ENCODE data around the gene BEND2. TPM values are rescaled to one million over a fixed set of nuclear protein-coding genes. Genes with fewer than 3 reads are reported as not detected.

Gene BEND2
- total RNA-seq: under 1 TPM in 1 of 2 donors, not detected in 1; 0.09 TPM
- not detected for polyA plus RNA-seq

DNA sequence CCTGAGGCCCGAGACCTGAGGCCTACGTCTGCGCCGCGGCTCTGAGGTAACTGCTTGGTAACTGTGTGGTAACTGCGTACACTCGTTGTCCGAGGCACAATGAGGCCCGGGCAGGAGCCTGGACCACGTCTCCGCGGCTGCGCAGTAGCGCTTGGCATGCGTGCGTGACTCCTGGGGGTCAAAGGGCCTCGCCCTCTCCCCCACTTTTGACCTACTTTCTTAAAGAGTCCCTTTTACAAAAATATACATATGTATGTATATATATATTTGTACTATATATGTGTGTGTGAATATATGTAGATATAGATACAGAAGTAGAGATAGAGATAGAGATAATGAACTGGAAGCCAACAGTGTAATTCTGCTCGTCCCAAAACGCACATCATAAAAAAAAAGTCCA is at the start of gene BEND2:
Gene BEND2, minus strand, starts transcription at position 101 of the 400 bp plus-strand sequence. CDS start 136 bp downstream, outside the sequence.
- no peaks in the 10 kb centered on the region for H3K4me1 ChIP-seq (ENCODE audit: control insufficient read depth in 4 of 4, insufficient read depth in 4 of 4, low read length in 3 of 4)
- no peaks in the 10 kb centered on the region for H3K9me3 ChIP-seq (ENCODE audit: control insufficient read depth in 4 of 4, low read length in 3 of 4)
- no peak within 1 kb of the TSS for H3K9ac ChIP-seq (ENCODE audit: low read depth in 1 of 2, low read length in 2 of 2)
- no peak within 1 kb of the TSS for H3K4me3 ChIP-seq (ENCODE audit: low read depth in 1 of 3, low read length in 3 of 3)
- TF ChIP-seq, protein P1, sequence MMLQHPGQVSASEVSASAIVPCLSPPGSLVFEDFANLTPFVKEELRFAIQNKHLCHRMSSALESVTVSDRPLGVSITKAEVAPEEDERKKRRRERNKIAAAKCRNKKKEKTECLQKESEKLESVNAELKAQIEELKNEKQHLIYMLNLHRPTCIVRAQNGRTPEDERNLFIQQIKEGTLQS (IDR thresholded peaks at IDR 0.05): no peak
- TF ChIP-seq RAD21 (IDR thresholded peaks at IDR 0.05): no peak
- TF ChIP-seq YY1 (IDR thresholded peaks at IDR 0.05): no peak
- TF ChIP-seq HNF4G (IDR thresholded peaks at IDR 0.05): no peak
- TF ChIP-seq NR2F2 (IDR thresholded peaks at IDR 0.05): no peak
- no peak for TF ChIP-seq TAF1 (conservative IDR thresholded peaks at IDR 0.05)
- TF ChIP-seq HNF4A (conservative IDR thresholded peaks at IDR 0.05): no peak
- no peak for TF ChIP-seq SP1 (IDR thresholded peaks at IDR 0.05)
- TF ChIP-seq GABPA (IDR thresholded peaks at IDR 0.05 in 1 of 2, conservative IDR thresholded peaks at IDR 0.05 in 1 of 2): no peak
- TF ChIP-seq FOXA2 (IDR thresholded peaks at IDR 0.05): no peak
- TF ChIP-seq, protein P2, sequence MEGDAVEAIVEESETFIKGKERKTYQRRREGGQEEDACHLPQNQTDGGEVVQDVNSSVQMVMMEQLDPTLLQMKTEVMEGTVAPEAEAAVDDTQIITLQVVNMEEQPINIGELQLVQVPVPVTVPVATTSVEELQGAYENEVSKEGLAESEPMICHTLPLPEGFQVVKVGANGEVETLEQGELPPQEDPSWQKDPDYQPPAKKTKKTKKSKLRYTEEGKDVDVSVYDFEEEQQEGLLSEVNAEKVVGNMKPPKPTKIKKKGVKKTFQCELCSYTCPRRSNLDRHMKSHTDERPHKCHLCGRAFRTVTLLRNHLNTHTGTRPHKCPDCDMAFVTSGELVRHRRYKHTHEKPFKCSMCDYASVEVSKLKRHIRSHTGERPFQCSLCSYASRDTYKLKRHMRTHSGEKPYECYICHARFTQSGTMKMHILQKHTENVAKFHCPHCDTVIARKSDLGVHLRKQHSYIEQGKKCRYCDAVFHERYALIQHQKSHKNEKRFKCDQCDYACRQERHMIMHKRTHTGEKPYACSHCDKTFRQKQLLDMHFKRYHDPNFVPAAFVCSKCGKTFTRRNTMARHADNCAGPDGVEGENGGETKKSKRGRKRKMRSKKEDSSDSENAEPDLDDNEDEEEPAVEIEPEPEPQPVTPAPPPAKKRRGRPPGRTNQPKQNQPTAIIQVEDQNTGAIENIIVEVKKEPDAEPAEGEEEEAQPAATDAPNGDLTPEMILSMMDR (IDR thresholded peaks at IDR 0.05; ENCODE audit: low read depth, low read length, missing input control): no peak
- TF ChIP-seq, protein P3, sequence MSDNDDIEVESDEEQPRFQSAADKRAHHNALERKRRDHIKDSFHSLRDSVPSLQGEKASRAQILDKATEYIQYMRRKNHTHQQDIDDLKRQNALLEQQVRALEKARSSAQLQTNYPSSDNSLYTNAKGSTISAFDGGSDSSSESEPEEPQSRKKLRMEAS (IDR thresholded peaks at IDR 0.05): no peak
- no peak for TF ChIP-seq EGR1 (IDR thresholded peaks at IDR 0.05; ENCODE audit: low read depth in 2 of 2)
- no peaks in the 10 kb centered on the region for H3K27me3 ChIP-seq (ENCODE audit: control insufficient read depth in 4 of 4, insufficient read depth in 4 of 4, low read length in 3 of 4)
- H3K27ac ChIP-seq (ENCODE audit: low read depth in 1 of 2, low read length in 2 of 2): no peak within 1 kb of the TSS
- H3K36me3 ChIP-seq (ENCODE audit: control insufficient read depth in 4 of 4, insufficient read depth in 3 of 4, low read depth in 1 of 4, low read length in 3 of 4): no peaks in the 10 kb centered on the region
- 96% methylated on average over 19 of the region's 19 CpGs for WGBS
- DNase-seq (ENCODE audit: low spot score): no peak

DNA sequence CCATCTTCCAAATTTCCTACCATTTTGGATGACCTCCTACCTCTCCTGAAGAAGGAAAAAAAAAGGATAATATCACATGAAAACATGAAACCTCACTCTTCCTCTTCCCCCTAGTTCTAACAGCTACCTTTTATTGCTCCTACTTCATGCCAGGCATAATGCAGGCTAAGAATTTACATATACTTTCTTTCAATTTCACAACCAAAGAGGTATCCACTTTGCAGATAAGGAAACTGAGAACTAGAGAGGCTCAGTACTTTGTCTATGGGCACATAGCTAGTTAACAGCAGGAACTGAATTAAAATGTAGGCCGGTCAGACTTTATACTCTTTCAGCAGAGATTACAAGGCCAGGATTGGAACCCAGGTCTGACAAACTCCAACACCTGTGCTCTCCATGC is 34.4 kb upstream of the BEND2 start:
- 100% methylated on average over 1 of the region's 1 CpG for WGBS
- no peak for DNase-seq (ENCODE audit: low spot score)

More for the DNA sequence above, 34.4 kb upstream of the BEND2 start:
- Histone ChIP-seq H3K27ac (ENCODE audit: low read depth in 1 of 2, low read length in 2 of 2) (no peak overlapping the region), H3K9me3 (ENCODE audit: control insufficient read depth in 4 of 4, low read length in 3 of 4) (no peaks in the 10 kb centered on the region), H3K4me3 (ENCODE audit: low read depth in 1 of 3, low read length in 3 of 3) (no peak overlapping the region), H3K4me1 (ENCODE audit: control insufficient read depth in 4 of 4, insufficient read depth in 4 of 4, low read length in 3 of 4) (no peaks in the 10 kb centered on the region), H3K36me3 (ENCODE audit: control insufficient read depth in 4 of 4, insufficient read depth in 3 of 4, low read depth in 1 of 4, low read length in 3 of 4) (peaks cover 0 to 2% (median 0%) of the 10 kb centered on the region in 4 donors), H3K27me3 (ENCODE audit: control insufficient read depth in 4 of 4, insufficient read depth in 4 of 4, low read length in 3 of 4) (no peaks in the 10 kb centered on the region), H3K9ac (ENCODE audit: low read depth in 1 of 2, low read length in 2 of 2) (no peak overlapping the region)
- TF ChIP-seq EGR1 (IDR thresholded peaks at IDR 0.05; ENCODE audit: low read depth in 2 of 2) (no peak), GABPA (IDR thresholded peaks at IDR 0.05 in 1 of 2, conservative IDR thresholded peaks at IDR 0.05 in 1 of 2) (no peak), JUND (IDR thresholded peaks at IDR 0.05) (no peak)
- TF ChIP-seq, protein P4, sequence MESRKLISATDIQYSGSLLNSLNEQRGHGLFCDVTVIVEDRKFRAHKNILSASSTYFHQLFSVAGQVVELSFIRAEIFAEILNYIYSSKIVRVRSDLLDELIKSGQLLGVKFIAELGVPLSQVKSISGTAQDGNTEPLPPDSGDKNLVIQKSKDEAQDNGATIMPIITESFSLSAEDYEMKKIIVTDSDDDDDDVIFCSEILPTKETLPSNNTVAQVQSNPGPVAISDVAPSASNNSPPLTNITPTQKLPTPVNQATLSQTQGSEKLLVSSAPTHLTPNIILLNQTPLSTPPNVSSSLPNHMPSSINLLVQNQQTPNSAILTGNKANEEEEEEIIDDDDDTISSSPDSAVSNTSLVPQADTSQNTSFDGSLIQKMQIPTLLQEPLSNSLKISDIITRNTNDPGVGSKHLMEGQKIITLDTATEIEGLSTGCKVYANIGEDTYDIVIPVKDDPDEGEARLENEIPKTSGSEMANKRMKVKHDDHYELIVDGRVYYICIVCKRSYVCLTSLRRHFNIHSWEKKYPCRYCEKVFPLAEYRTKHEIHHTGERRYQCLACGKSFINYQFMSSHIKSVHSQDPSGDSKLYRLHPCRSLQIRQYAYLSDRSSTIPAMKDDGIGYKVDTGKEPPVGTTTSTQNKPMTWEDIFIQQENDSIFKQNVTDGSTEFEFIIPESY (IDR thresholded peaks at IDR 0.05): no peak
- TF ChIP-seq, protein P3 (IDR thresholded peaks at IDR 0.05): no peak
- TF ChIP-seq, protein P5, sequence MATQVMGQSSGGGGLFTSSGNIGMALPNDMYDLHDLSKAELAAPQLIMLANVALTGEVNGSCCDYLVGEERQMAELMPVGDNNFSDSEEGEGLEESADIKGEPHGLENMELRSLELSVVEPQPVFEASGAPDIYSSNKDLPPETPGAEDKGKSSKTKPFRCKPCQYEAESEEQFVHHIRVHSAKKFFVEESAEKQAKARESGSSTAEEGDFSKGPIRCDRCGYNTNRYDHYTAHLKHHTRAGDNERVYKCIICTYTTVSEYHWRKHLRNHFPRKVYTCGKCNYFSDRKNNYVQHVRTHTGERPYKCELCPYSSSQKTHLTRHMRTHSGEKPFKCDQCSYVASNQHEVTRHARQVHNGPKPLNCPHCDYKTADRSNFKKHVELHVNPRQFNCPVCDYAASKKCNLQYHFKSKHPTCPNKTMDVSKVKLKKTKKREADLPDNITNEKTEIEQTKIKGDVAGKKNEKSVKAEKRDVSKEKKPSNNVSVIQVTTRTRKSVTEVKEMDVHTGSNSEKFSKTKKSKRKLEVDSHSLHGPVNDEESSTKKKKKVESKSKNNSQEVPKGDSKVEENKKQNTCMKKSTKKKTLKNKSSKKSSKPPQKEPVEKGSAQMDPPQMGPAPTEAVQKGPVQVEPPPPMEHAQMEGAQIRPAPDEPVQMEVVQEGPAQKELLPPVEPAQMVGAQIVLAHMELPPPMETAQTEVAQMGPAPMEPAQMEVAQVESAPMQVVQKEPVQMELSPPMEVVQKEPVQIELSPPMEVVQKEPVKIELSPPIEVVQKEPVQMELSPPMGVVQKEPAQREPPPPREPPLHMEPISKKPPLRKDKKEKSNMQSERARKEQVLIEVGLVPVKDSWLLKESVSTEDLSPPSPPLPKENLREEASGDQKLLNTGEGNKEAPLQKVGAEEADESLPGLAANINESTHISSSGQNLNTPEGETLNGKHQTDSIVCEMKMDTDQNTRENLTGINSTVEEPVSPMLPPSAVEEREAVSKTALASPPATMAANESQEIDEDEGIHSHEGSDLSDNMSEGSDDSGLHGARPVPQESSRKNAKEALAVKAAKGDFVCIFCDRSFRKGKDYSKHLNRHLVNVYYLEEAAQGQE (IDR thresholded peaks at IDR 0.05): no peak
